Fibroblast of skin of right biceps (primary cell): Measurements from ENCODE around the gene NOM1.

Experiments
- DNase-seq: peaks from one replicate; pipeline ENCODE4 v3.0.0-alpha.2; 2013

The NOM1 gene

GRCh38 chr7:157017603-157018327 is 68.3 kb downstream of the NOM1 start:
- no peak for DNase-seq

- no peak for DNase-seq
Measured at GRCh38 chr7:157018328-157018996, 69.0 kb downstream of the NOM1 start.

- no peak for DNase-seq
Measured at GRCh38 chr7:157018997-157019608, 69.6 kb downstream of the NOM1 start.

GRCh38 chr7:157019718-157020451 is 70.4 kb downstream of the NOM1 start:
- DNase-seq, result no peak

- no peak for DNase-seq
Measured at GRCh38 chr7:157020514-157021070, 71.1 kb downstream of the NOM1 start.

- DNase-seq, result no peak
Measured at GRCh38 chr7:157021071-157021870, 71.8 kb downstream of the NOM1 start.

- no peak for DNase-seq
Measured at GRCh38 chr7:157021871-157022680, 72.6 kb downstream of the NOM1 start.
